ENCODE measurements around the gene KREMEN2.

KREMEN2 gene

DNA sequence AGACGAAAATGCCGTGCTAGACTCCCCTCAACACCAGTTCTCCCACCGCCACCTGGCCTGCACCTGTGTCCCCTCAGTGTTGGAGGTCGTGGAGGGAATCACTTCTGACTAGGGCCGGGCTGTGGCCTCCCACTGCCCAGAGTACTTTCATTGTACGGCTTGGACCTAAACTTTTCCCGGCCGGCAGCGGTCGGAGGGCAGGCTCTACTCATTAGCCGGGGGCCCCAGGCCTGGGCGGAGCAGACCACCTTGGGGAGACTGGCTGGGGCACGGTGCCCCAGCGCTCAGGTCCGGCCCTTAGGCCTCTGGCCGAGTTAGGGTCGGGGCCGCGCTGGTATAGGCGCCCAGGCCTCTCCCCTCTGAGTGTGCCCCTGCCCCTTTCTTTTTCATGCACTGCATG is 53.3 kb downstream of the KREMEN2 start:
- Histone ChIP-seq H3K4me1 (ENCODE audit: control insufficient read depth in 5 of 5, insufficient read depth in 5 of 5, low read length in 5 of 5) (peaks cover 0 to 31% (median 22%) of the 10 kb centered on the region in 5 donors), H3K36me3 (ENCODE audit: control insufficient read depth in 5 of 5, insufficient read depth in 5 of 5, low read length in 5 of 5) (no peaks in the 10 kb centered on the region), H3K9ac (ENCODE audit: low read length in 5 of 5) (no peak overlapping the region), H3K27ac (ENCODE audit: low read depth, low read length) (no peak overlapping the region), H3K27me3 (ENCODE audit: control insufficient read depth in 5 of 5, insufficient read depth in 4 of 5, low read length in 5 of 5) (peaks cover 24 to 47% (median 28%) of the 10 kb centered on the region in 5 donors), H3K9me3 (ENCODE audit: control insufficient read depth in 5 of 5, low read length in 5 of 5) (no peaks in the 10 kb centered on the region), H3K4me3 (ENCODE audit: low read depth in 1 of 5, low read length in 5 of 5) (no peak overlapping the region)

Measured in subcutaneous abdominal adipose tissue (tissue), 5 donors.